Lung microvascular endothelial cell (primary cell): ENCODE measurements around the gene ITK. TPM values are rescaled to one million over a fixed set of nuclear protein-coding genes. Genes with fewer than 3 reads are reported as not detected.
A peak's percentile ranks its signal among the peaks of the same experiment; 100 is the strongest.

Experiments used
- DNase-seq, 2 donors: peaks; one replicate each; pipeline versions ENCODE4 v3.0.0 to v3.0.0-alpha.2; 2010; ENCODE audit warnings: low read depth in 2 of 2
- total RNA-seq: library from RNA; depleted of rRNA; stranded (reverse); fragments of >200 nt; gene quantifications from 2 replicates; pipeline ENCODE4 v1.2.1, GENCODE V29; 2014

ITK gene
- total RNA-seq, 1 donor from 2014 or later = not detected

DNA sequence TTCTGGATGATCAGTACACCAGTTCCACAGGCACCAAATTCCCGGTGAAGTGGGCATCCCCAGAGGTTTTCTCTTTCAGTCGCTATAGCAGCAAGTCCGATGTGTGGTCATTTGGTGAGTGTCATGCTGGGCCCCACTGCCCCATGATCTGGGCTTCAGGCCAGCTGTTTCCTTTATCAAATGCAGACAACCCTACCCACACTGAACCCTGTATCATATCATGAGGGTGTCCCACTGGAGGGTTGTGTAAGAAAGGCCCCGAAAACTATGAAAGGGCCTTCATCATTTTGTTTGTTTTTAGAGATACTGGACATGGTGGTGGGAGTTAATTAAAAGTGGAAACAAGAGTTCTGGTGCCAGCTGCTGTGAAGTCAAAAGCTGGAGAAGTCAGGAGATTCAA lies 65.2 kb downstream of the ITK start:
- no peak for DNase-seq

DNA sequence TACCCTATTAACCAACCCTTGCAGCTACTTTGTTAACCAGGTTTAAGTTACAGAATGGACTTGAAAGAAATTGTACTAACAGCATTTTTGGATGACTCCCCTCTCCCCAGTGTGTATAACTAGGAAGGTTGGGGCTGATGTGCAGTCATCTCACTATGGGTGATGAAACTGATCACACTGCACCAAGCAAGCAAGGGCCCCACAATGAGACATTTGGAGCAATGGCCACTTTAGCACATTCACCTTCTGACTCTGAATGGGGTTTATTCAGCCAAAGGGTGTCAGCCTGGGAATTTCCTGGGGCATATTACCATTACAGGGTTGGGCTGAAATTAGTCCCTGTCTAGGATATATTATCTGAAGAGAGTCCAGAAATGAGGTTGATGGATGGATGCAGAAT lies 66.6 kb downstream of the ITK start:
- DNase-seq = no peak

DNA sequence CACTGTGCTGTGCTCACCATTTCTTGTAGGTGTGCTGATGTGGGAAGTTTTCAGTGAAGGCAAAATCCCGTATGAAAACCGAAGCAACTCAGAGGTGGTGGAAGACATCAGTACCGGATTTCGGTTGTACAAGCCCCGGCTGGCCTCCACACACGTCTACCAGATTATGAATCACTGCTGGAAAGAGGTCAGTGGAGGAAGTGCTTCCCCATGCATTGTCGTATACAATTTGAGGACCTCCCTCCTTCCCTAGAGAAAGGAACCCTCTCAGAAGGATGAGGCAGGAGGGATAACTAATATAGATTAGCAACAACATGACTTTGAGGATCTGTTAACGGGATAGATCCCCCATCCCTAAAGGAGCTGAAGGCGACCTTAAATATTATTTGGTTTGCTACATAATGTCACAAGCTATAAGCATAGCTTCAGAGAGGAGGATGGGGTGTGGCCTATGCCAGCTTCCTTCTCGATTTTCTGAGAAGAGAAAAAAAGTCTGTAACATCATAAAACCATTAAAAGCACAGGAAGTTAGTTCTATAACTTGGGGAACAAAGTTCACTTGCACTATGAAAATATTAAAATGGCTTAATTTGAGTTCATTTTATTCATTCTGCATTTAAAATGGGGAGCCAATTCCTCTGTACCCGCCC lies 68.3 kb downstream of the ITK start:
- DNase-seq = no peak

DNA sequence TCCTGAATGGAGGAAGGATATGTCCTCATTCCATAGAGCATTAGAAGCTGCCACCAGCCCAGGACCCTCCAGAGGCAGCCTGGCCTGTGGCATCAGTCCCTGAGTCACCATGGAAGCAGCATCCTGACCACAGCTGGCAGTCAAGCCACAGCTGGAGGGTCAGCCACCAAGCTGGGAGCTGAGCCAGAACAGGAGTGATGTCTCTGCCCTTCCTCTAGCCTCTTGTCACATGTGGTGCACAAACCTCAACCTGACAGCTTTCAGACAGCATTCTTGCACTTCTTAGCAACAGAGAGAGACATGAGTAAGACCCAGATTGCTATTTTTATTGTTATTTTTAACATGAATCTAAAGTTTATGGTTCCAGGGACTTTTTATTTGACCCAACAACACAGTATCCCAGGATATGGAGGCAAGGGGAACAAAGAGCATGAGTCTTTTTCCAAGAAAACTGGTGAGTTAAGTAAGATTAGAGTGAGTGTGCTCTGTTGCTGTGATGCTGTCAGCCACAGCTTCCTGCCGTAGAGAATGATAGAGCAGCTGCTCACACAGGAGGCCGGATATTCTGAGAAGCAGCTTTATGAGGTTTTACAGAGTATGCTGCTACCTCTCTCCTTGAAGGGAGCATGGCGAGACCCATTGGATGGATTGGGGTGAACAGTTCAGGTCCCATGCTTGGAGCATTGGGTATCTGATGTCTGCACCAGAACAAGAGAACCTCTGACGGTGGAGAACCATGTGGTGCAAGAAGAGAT lies 72.2 kb downstream of the ITK start:
- peak in 1 of 2 donors; percentile 46 for DNase-seq

DNA sequence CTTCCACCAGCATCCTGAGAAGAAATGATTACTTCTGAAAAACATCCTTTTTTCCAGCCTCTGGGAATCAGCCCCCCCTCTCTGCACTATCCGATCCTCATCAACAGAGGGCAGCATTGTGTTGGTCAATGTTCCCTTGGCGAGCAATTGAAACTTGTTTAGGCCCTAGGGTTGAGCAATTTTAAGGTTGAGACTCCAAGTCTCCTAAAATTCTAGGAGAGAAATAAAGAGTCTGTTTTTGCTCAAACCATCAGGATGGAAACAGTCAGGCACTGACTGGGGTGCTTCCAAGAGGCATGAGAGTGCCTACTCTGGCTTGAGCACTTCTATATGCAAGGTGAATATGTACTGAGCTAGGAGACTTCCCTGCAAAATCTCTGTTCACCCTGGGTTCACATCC lies 72.9 kb downstream of the ITK start:
- DNase-seq = peak; percentile 51 to 54

DNA sequence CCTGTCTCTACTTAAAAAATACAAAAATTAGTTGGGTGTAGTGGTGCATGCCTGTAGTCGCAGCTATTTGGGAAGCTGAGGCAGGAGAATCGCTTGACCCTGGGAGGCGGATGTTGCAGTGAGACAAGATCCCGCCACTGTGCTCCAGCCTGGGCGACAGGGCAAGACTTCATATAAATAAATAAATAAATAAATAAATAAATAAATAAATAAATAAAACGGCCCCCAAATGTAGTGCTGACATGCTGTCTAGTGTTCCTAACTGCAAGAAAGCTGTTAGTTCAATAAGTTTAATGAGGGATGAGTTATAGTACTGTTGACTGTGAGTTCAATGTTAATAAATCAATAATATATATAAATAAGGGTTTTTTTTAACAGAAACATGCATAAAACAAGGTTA lies 77.8 kb downstream of the ITK start:
- DNase-seq = no peak

DNA sequence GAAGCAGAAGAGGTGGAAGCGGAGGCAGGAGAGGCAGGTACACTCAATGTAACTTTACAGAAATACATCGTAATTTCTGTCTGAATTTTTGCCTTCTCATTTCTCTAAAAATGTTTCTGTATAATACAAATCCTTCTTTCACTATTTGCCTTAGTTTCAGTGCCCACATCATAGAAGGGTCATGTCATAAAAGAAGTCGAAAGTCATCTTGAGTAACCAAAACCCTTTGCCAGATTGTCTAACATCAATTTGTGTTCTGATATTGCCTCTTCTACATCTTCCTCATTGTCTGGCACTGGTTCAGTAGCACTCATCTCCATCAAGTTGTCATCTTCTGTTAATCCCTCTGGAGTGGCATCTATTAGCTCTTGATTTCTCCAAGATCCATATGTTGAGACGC lies 79.1 kb downstream of the ITK start:
- no peak for DNase-seq

DNA sequence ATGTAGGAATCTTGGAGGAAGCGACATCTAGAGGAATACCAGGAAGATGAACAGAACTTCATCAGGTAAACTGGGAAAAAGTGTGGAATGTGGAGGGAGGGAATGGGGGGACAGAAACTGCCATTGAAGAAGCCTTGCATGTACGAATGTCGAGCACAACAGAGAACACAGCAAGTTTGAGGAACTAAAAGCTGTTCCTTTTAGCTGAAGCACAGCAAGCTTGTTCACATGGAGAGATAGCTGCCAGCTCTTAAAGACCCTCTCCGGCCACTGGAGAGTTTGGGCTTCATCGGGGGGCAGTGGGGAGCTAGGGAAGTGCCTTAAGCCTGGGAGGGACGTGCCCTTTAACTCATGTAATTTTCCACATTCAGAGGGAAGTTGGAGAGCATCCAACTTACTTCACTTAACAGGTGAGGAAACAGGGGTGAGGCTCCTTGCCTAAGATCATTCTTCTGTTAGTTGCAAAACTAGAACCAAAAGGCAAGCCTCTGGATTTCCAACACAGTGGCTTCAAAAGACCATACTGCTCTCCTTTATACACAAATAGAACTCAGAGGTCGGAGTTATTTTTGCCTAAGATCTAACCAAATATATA lies 83.0 kb downstream of the ITK start:
- no peak for DNase-seq

DNA sequence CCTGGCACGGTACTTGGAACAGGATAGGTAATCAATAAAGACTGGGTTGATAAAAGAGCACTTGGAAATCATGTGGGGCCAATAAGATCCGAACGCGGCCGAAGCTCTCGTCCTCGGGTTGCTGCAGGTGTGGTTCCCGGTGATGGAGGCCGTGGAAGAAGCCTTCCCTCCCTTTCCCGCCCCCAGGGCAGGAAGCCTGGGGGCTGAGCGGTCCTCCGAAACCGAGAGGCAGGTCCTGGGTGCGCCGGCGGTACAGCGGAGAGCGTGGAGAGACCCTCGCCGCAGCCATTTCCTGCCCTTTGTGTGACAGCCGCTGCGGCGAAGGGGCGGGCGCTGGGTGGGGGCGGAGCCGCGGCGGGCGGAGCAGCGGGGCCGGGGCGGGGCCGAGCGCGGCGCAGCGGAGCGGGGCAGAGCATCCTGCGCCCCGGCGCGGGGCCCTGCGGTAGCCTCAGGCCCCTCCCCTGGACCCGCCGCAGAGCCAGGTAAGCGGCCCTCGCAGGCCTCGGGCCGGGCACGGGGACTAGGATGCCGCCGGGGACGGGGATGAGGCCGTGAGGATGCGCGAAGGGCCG lies 85.2 kb downstream of the ITK start, which contains the start of gene CYFIP2:
CYFIP2 (plus strand) TSS at position 410 of the 572 bp plus-strand sequence. CDS start 19,239 bp downstream, outside the sequence.
- DNase-seq = peak; percentile 16 to 21

DNA sequence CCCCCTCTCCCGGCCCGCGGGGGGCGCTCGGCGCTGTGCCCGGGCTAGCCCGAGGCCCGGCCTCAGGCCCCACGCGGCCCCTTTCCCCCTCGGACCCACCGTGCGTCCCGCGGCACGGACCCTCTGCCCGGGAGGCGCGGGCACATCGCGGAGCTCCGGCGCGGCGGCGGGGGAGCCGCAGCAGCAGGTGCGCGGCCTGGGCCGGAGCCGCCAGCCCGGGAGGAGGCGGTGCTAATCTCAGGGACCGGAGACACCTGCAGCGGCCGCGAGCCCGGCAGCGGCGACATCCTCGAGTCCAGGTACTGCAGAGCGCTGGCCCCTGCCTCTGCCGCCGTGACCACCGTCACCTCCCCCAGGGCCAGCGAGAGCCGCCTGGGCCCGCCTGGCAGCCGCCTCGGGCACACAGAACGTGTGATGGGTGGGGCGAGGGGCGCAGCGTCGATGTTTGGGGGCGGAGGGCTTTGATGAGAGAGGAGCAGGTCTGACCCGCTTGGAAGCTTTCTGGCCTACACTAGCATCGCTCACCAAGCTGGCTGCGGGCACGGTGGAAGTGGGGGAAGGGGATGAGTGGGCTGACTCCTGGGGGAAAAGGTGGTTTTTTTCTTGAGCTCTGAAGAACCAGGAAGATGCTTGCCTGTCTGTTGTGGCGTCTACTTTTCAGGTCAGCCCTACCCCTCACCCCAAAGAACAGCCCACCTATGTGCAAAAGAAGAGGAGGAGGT lies 85.8 kb downstream of the ITK start:
- no peak for DNase-seq

DNA sequence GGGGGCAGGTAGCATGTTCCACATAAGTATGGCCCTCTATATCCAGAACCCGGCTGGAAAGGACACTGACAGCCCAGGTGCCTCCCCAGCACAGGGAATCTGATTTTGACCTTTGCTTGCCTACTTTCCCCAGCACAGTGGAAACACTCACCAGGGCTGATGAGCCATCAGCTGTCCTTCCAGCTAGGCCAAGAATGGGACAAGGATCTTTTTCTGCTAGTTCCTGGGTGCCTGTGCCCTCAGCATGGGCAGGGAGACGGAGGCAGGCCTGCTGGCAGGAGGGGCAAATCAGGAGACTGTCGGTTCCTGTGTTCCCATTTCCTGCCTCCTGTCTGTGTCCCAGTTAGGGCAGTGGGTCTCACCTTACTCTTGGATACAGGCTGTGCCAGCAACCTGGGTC lies 86.4 kb downstream of the ITK start:
- no peak for DNase-seq

DNA sequence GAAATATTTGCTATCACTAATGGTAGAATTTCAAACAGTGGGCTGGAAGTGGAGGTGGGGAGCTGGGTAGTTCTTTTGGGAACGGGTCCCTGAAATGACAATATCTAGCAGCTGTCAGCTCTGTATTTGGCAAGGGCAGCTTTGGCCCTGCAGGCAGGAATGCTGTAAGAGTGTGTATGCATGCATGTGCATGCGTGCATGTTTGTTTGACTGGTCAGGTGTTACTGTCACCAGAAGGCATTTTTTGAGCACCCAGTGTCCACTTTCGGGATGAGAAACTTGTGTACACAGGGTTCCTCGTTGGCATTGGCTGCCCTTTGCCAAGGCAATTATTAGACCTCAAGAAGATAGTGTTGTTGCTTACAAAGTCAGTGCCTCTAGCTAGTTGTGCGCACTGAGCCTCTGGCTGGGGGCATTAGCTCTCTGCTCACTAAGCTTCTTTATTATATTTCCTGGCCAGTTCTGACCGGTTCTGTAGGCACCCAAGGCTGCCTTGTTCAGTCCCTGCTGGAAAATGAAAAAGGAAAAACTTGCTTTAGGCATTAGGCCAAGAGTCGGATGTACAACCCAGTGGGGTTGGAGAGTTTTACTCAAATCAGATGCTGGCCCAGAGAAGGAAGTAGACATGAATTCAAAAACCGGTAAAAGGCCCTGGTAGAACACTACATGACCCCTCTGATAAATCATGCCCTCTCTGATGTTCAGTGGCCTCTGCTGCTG lies 87.3 kb downstream of the ITK start:
- no peak for DNase-seq

DNA sequence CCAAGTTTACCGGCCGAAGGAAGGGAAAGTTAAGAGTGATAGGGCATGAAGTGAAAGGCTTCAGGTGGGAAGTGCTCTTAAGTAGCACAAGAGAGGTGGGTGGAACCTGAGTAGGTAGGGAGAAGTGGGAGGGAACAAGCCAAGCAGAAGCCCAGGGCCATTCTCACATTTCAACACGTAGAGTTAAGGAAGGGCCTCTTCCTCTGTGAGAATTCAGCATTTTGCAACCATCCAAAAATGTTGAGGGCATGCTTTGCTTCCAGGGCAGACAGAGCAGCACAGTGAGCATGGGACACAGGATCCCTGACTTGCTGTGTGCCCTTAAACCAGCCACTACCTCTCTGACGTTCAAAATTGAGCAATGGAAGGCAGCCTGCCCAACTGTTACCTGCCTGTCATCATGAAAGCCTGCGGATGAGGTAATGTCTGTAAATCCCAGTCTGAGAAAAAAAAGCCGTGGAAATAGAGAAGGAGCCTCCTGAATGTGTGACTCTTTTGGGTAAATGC lies 88.6 kb downstream of the ITK start:
- DNase-seq = no peak

DNA sequence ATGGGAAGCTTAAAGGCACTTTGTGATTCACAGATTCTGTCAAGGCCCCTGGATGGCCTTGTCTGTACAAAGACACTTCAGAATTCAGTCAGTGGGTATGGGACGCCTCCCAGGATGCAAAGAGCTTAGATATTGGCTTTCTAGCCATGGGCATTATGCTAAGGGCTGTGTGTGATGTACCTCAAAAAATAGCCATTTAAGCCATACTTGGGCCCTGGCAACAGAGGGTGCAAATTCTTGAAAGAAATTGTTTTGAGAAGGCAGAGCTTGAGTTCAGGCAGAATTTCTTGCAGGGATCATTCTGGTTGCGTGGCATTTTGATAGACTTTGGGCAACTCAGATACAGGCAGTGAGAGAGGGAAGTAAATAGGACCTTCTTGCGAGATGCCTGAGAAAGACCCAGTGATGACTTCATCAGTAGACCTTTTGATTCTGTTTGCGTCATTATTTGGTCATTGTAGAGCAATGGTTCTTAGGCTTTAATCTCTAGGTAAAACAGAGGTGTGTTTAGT lies 89.2 kb downstream of the ITK start:
- DNase-seq = no peak

DNA sequence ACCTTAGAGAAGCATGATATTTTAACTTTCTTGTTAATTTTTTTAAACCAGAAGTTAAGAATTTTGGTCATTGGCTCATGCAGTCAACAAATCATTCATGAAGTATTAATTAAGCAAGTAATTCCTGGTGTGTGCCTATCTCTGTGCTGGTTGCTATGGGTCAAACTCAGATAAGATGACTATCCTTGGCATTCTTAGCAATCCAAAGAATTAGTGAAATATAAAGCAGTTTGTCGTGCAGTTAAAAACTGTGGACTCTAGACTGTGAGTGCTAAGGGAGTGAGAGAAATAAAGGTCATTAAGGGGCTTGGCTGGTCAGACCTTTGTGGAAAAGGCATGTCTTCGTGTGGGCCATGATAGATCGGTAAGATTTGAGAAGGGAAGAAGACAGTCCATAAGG lies 90.1 kb downstream of the ITK start:
- no peak for DNase-seq

DNA sequence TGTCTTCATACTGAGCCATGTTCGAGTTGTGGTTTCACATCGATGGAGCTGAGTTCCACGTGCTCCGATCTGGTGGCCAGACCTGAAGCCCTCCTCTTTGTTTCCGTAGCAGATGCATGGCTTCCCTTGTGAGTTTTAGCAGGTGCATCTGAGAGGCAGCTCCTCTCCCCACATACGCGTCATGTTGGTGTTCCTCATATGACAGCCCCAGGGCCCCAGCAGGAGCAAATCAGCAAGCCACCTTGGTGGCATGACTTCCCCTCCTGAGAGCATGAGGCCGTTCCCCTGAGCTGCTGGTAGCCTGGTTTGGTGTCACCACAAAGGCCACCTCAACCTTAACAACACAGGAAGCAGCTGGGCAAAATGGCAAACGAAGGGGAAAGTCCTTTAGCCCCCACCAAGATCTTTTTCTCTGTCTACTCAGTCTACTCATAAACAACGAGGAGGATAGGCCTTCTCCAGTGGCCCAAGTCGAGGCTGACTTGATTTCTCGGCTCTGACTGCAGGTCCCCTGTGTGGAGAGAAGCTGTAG lies 91.2 kb downstream of the ITK start:
- no peak for DNase-seq

DNA sequence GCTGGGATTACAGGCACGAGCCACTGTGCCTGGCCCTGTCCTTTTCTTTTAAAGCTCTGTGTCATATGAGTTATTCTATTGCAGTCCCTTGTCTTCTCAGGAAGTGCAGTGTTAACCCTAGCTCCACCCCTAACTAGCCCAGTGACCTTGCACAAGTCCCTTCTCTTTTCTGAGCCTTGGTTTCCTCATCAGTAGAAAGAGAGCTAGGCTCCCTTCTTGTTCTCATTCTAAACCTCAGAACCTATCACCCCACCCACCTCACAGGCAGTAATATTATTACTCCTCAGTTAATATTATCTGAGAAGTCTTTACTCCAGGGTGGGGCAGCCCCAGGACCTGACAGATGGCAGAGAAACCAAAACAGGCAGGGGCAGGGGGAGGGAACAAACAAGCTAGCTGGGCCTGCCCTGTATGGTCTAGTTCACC lies 92.5 kb downstream of the ITK start:
- DNase-seq = no peak

DNA sequence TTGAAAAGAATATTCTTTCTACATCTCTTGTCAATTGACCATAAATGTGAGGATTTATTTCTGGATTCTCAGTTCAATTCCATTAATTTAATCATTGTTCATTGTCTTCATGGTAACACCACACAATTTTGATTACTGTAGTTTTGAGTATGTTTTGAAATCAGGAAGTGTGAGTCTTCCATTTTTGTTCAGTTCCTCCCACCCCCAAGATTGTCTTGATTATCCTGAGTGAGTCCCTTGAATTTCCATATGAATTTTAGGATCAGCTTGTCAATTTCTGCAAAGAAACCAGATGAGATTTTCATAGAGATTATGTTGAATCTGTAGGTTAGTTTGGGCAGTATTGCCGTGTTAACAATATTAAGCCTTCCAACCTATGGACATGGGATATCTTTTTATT lies 94.8 kb downstream of the ITK start:
- no peak for DNase-seq

DNA sequence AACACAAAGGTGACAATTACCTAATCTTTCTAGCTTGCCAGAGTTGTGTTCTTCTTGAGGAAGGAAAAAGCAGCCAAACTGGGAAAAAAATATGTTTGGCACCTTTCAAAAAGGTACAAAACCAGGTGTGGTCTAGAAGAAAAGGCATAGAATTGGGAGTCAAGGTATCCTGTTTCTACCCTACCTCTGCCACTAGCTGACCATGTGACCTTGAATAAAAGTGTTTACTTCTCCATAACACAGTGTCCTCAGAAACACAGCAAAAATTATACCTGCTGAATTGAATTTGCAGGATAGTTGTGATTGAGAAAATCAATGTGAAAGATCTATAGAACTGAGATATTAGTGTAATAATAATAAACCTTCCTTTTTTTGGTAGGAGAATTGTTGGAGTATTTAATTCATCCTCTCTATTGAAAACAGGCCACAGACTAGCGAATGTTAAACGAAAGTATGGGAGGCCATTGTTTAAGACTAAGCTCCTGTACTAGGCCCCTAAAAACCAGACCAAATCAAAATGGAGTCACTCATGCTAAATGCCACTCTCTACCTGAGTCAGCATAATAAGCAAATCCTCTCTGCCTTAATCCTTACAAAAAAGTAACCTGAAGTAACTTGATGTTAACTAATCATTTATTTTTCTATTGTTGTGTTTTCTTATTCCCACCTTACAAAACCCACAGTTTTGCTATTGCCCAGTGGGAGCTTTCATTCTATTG lies 97.8 kb downstream of the ITK start:
- no peak for DNase-seq
